ENCODE measurements around the gene ANKLE2.
A peak's percentile ranks its signal among the peaks of the same experiment; 100 is the strongest.
"Not testable (repeated sequence)": the region's sequence is repeated elsewhere in the genome, so short reads cannot be mapped to it uniquely, and the experiment has no call there.

The ANKLE2 gene

GRCh38 chr12:132718644-132719043 is 43.0 kb downstream of the ANKLE2 start:
- no peak for DNase-seq

DNA sequence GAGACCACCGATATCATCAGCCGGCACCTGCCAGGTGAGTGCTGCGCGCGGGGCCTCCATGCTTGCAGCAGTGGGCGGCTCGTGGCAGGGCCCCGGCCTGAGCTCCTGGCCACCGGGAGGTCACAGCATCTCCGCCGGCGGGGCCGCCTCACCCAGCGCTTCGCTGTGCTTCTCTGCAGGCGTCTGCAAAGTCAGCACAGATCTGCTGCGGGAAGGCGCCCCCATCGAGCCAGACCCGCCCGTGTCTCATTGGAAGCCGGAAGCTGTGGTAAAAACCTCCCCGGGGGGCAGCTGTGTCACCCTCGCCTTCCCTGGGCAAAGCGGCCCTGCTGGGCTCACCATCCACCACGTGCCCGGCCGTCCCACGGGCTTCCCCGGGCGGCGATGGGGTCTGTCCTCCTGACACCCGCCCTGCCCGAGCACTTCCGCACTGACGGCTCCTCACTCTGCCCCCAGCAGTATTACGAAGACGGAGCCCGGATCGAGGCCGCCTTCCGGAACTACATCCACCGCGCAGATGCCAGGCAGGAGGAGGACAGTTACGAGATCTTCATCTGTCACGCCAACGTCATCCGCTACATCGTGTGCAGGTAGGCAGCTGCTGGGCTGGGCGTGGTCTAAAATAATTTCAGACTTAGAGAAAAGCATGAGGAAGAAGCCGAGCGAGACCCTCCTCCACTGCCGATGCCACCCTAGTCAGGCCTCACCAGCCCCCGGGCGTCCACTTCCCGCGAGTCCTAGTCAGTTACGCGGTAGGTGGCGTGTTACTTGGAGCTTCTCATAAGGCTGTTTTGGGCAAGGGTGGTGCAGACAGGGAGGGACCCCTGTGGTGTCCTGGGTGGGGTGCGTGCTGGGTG is 43.9 kb downstream of the ANKLE2 start:
- DNase-seq: no peak

GRCh38 chr12:132717011-132717410 is 44.6 kb downstream of the ANKLE2 start:
- DNase-seq: no peak

- DNase-seq: no peak
Observed at GRCh38 chr12:132716356-132716755, 45.3 kb downstream of the ANKLE2 start.

DNA sequence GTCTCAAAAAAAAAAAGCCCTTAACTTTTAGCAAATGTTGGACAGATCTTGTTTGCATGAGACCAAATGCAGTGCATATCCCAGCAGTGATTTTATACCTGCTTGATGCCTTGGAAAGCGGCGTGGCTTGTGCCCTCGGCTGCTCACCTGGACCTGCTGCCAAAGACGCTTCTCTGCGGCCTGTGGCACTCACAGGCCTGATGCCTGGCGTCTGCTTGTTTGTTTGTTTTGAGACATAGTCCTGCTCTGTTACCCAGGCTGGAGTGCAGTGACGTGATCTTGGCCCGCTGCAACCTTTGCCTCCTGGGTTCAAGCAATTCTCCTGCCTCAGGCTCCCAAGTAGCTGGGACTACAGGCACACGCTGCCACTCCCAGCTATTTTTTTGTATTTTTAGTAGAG is 45.8 kb downstream of the ANKLE2 start:
- no peak for DNase-seq

DNA sequence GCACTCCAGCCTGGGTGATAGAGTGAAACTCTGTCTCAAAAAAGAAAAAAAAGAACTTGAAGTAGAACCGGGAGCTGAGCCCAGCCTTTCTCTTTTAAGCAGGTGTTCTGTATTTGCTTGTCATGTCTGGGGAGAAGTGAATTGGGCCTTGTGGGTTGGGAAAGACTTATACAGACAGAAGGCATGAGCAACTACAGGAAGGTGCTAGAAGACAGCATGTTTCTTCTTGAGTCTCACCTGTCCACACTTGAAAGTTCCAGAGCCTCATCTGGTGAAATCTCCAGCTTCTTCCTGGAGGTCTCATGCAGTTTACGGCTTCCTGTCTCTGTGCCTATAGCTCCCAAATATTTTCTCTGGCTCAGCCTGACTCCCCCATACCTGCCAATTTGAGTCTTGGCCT is 48.5 kb downstream of the ANKLE2 start:
- no peak for DNase-seq

DNA sequence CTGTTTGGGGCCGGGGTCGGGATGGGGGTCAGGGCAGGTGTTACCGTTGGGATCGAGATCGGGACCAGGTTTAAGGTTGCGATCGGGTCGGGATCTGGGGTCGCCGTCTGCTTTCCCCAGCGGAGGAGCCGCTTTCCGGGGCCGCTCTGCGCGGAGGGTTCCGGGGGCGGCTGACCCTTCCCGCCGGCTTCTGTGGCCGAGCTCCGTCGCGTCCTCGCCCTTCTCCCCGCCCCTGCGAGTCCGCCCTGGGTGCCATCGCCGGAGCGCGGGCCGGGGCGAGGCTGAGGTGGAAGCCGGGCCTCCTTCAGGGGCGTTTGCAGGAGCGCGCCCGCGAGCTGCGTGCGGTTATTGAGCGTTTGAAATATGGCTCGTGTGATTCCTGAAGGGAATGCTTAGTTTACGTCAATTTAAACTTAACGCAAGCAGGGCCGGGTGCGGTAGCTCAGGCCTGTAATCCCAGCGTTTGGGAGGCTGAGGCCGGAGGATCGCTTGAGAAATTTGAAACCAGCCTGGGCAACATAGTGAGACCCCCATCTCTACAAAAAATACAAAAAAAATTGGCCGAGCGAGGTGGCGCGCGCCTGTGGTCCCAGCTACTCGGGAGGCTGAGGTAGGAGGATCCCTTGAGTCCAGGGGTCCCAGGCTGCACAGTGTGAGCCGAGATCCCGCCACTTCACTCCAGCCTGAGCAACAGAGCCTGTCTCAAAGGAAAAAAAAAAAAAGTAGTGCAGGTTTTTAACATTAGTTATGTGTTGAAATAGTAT is 50.4 kb downstream of the ANKLE2 start:
- no peak for DNase-seq

DNA sequence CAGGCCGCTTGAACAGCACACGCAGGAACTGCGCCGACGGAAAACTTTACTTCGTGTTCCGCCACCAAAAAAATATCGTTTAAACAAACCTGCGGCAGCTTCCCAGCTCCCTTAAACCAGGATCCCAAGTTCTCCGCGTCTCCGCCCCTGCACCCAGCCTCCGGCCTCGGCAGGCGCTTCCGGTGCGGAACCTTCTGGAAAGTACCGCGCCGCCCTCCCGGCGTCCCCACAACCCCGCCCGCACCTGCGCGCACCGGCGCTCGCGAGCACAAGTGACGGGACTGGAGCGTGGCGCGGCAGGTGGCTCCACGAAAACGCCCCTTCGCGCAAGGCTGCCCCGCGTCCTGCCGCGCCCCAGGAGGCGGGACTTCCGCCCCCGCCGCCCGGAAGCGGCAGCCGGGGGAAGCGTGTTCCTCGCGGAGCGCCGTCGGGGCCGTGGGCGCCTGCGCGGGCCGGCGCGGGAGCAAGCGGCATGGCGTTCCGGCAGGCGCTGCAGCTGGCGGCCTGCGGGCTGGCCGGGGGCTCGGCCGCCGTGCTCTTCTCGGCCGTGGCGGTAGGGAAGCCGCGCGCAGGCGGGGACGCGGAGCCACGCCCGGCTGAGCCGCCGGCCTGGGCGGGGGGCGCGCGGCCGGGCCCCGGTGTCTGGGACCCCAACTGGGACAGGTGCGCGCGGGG is 51.1 kb downstream of the ANKLE2 start, which contains the start of gene PGAM5:
PGAM5 (plus strand) TSS at position 438 of the 675 bp plus-strand sequence; CDS start at position 473, 35 bp downstream.
- peak; percentile 57 to 88 for DNase-seq

DNA sequence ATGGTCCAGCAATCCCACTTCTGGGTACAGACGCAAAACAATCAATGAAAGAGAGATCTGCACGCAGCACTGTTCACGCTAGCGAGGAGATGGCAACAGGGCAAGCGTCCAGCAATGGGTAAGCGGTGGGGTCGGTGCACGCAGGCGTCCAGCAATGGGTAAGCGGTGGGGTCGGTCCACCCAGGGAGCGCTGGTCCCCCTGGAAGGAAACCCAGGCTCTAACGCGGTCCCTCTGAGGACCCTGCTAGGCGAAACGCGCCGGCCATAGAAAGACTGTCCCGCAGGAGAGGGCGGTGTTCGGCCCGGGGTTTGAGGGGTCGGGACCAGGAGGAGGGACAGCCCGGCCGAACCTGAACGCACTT is 51.6 kb downstream of the ANKLE2 start:
- DNase-seq: no peak

GRCh38 chr12:132708150-132708549 is 53.5 kb downstream of the ANKLE2 start:
- DNase-seq: no peak

DNA sequence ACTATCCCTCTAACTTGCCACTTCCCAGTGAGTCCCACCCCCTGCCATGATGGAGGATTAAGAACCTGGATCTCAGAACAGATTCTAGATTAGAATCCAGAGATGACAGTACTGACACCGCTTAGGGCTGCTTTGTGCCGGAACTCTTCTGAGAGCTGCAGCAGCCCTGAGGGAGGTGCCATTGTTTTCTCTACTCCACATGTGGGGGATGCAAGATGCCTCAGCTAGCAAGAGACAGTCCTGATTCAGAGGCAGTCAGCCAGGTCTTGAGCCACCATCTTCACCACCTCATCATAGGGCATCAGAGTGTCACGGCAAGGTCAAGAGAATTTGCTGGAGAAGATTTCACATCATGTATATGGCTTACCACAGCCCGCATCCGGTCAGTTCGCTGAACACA is 54.4 kb downstream of the ANKLE2 start:
- no peak for DNase-seq

GRCh38 chr12:132703641-132704040 is 58.0 kb downstream of the ANKLE2 start:
- DNase-seq: no peak

- DNase-seq: no peak
Observed at GRCh38 chr12:132702640-132703039, 59.0 kb downstream of the ANKLE2 start.

DNA sequence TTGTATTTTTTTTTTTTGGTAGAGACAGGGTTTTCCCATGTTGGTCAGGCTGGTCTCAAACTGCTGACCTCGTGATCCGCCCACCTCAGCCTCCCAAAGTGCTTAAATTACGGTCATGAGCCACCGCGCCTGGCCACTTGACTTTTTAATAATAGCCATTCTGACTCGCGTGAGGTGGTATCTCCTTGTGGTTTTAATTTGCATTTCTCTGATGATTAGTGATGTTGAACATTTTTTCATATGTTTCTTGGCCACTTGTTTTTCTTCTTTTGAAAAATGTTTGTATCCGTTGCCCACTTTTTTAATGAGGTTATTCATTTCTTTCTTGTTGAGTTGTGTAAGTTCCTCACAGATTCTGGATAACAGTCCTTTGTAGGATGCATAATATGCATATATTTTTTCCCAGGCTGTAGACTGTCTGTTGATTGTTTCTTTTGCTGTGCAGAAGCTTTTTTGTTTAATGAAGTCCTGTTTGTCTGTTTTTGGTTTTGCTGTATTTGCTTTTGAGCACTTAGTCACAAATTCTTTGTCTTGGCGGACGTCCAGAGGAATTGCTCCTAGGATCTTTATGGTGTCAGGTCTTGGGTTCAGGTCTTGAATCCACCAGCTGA is 61.3 kb downstream of the ANKLE2 start:
- no peak for DNase-seq

DNA sequence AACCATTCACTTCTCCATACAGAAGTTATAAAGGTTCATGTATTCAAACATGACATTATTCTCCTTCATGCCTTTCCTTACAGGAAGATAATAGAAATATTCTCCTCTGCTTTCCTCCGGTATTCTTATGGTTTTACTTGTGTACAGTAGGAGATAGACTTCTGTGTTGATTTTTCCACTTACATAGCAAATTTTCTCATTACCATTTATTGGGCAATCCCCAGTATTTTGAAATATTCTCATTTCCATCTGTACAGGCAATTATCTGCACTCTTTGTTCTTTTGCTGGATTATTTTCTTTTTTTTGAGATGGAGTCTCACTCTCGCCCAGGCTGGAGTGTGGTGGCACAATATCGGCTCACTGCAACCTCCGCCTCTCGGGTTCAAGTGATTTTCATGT is 63.3 kb downstream of the ANKLE2 start:
- no peak for DNase-seq

- no peak for DNase-seq
Observed at GRCh38 chr12:132695431-132695830, 66.2 kb downstream of the ANKLE2 start.

- DNase-seq: not testable (repeated sequence)
Observed at GRCh38 chr12:132694888-132695287, 66.7 kb downstream of the ANKLE2 start.

DNA sequence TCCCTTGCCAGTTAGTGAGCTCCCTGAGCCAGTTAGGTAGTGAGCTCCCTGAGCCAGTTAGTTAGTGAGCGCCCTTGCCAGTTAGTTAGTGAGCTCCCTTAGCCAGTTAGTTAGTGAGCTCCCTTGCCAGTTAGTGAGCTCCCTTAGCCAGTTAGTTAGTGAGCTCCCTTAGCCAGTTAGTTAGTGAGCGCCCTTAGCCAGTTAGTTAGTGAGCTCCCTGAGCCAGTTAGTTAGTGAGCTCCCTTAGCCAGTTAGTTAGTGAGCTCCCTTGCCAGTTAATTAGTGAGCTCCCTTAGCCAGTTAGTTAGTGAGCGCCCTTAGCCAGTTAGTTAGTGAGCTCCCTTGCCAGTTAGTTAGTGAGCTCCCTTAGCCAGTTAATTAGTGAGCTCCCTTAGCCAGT is 69.6 kb downstream of the ANKLE2 start:
- DNase-seq: not testable (repeated sequence)

GRCh38 chr12:132690112-132690511 is 71.5 kb downstream of the ANKLE2 start:
- DNase-seq: no peak

DNA sequence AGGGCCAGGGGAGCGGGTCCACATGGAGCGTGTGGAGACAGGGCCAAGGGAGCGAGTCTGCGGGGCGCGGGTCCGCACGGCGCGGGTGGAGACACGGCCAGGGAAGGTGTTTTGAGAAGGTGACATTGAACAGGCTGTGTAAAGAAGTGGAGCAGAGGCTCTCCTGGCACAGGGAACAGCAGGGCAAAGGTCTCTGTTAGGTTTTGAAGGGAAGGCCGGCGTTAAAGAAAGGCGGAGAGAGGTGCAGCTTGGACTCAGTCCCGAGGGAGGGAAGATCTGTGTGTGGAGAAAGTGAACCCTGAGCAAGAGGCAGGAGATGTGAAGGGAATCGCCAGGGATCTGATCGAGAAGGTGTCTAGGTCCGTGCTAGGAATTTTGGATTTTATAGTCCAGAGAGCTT is 72.4 kb downstream of the ANKLE2 start:
- DNase-seq: no peak

DNA sequence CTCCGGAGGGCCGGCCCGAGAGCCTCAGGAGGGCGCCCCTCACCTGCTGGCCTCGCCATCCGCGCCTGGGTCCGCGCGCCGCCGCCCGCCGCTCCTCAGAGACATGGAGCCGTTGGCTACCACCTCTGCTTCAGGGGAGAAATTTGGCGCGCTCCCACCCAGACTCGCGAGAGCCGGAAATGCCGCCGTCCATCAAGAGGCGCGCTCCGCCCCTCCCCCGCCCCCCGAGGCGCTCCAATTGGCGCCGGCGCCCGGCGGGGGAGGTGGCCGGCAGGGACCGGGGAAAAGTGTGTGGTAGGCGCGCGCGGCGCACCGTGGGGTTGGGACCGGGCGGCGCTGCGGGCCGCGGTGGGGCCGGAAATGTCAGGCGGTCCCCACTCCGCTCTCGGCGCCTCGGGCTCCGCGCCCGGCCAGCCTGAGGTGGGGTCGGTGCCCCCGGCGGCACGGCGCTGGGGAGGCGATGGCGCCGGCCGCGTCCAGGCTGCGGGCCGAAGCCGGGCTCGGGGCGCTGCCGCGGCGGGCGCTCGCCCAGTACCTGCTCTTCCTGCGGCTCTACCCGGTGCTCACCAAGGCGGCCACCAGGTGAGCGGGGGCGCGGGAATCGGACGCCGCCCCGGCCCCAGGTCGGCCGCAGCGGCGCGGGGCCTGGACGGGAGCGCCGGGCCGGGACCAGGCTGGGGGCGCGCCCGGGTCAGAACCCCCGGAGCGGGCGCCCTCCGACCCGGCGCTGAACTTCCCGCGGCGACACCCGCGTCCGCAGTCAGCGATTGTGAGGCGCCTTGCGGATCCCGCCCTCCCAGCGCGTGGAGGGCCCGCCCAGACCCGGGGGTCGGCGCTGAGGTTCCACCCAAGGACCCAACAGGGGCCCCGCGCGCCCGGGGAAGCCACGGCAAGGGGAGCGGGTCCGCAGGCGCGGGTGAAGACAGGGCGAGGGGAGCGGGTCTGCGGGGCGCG is 74.1 kb downstream of the ANKLE2 start, which contains the start of the genes POLE and PXMP2:
POLE (minus strand) TSS at position 132 of the 954 bp plus-strand sequence; CDS start at position 105, 27 bp downstream.
PXMP2 (plus strand) TSS at position 377 of the 954 bp plus-strand sequence; CDS start at position 461, 84 bp downstream.
- peak; percentile 87 to 98 for DNase-seq

DNA sequence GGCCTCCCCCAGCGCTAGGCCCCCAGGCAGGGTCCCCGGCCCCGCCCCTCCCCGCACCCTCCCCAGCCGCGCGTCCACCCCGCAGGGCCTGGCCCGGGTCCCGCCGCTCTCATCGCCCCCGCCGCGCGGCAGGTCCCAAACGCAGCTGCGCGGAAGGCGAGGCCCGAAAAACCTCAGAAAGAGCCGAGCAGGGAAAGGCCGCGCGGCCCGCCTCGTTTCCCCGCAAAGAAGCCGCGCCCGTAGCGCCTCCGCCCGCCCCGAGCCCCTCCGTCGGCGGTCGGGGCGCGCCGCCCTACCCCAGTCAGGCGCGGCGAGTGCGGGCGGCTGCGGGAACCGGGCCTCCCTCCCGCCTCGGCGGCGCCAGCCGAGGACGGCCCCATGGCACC is 74.8 kb downstream of the ANKLE2 start:
- DNase-seq: peak in 1 of 2 experiments; percentile 54

Measured in NCI-H446 (cell line).